Spleen (tissue), 7 donors: ENCODE measurements around the gene PDCD1.

Experiments used
- CTCF ChIP-seq, 11 experiments: fragments of 200-600 bp in 7 of 11; fragments of 450-650 bp in 4 of 11; sonication (generic) in 4 of 11; IDR thresholded peaks in 8 of 11; conservative IDR thresholded peaks in 3 of 11; 1 replicate in 7 of 11; 2 replicates in 4 of 11; pipeline versions ENCODE4 v1.4.0 to v1.8.0; 2016 to 2021; ENCODE audit warnings: antibody characterized with exemption in 11 of 11, inconsistent platforms in 4 of 11, mild to moderate bottlenecking in 1 of 11
- POLR2A ChIP-seq, 3 donors: fragments of 450-650 bp; IDR thresholded peaks; one replicate each; pipeline ENCODE4 v1.5.1; 2017; ENCODE audit warnings: antibody characterized with exemption in 3 of 3, mild to moderate bottlenecking in 1 of 3
- POLR2AphosphoS5 ChIP-seq, 3 donors: sonication (generic); formaldehyde crosslinking; IDR thresholded peaks; one replicate each; pipeline ENCODE4 v1.5.1; 2017; ENCODE audit warnings: antibody characterized with exemption in 3 of 3
- donor health status: DM: no; HTN: no; CAD: no; lungs with moderate emphysema.
- donor health status: DM: no; HTN: no; CAD: no.
- donor health status: DM: no; HTN: no; CAD: no.

- TF ChIP-seq CTCF (IDR thresholded peaks at IDR 0.05 in 8 of 11, conservative IDR thresholded peaks at IDR 0.05 in 3 of 11) (no peak), POLR2AphosphoS5 (IDR thresholded peaks at IDR 0.05) (no peak), POLR2A (IDR thresholded peaks at IDR 0.05) (no peak)
Observed at GRCh38 chr2:241904011-241904718, 45.5 kb upstream of the PDCD1 start.
